Measurements from ENCODE around the gene LILRB1. TPM values are rescaled to one million over a fixed set of nuclear protein-coding genes. Genes with fewer than 3 reads are reported as not detected.
"Not testable (repeated sequence)": the region's sequence is repeated elsewhere in the genome, so short reads cannot be mapped to it uniquely, and the experiment has no call there.

Gene LILRB1
- total RNA-seq, 3 donors from 2014 or later (not counting 1 experiment from before 2014, with no cell fraction given): 18.4 to 44.4 (median 38.5) TPM

GRCh38 chr19:54622431-54622830, 7.9 kb upstream of the LILRB1 start:
- 73% methylated on average over 3 of the region's 4 CpGs for WGBS (ENCODE audit: insufficient coverage)
- H3K27ac Mint-ChIP-seq: peak overlapping the region; percentile 53 to 76

GRCh38 chr19:54624234-54624633, 6.0 kb upstream of the LILRB1 start:
- DNase-seq (peak in 1 of 2 donors; percentile 30), ATAC-seq (peak; percentile 41 to 60 (median 53))
- H3K9me3 Mint-ChIP-seq; H3K4me3 ChIP-seq (ENCODE audit: low read length); H3K36me3 Mint-ChIP-seq; H3K27me3 Mint-ChIP-seq (ENCODE audit: low read depth in 2 of 2); H3K36me3 ChIP-seq (ENCODE audit: control insufficient read depth, insufficient read depth, low read length); intact Hi-C loops (cut with micrococcal nuclease); H3K27me3 ChIP-seq (ENCODE audit: control insufficient read depth, insufficient read depth, low read length); H3K9me3 ChIP-seq (ENCODE audit: control insufficient read depth, insufficient read depth, low read length): not testable (repeated sequence)
- Histone ChIP-seq H3K4me1 (ENCODE audit: control insufficient read depth, insufficient read depth, low read length) (peaks cover 39% of the 10 kb centered on the region), H3K27ac (ENCODE audit: low read length) (peak overlapping the region; percentile 82)
- WGBS (ENCODE audit: insufficient coverage): 88% methylated on average over 1 of the region's 10 CpGs
- H3K4me1 Mint-ChIP-seq: peaks cover 45 to 59% of the 10 kb centered on the region in 2 donors
- peak overlapping the region; percentile 62 for H3K4me3 Mint-ChIP-seq
- peak overlapping the region; percentile 38 to 76 for H3K27ac Mint-ChIP-seq

More at GRCh38 chr19:54622431-54622830, 7.9 kb upstream of the LILRB1 start:
- Histone ChIP-seq H3K27me3 (ENCODE audit: control insufficient read depth, insufficient read depth, low read length) (no peaks in the 10 kb centered on the region), H3K4me3 (ENCODE audit: low read length) (no peak overlapping the region), H3K27ac (ENCODE audit: low read length) (peak overlapping the region; percentile 56), H3K4me1 (ENCODE audit: control insufficient read depth, insufficient read depth, low read length) (peaks cover 33% of the 10 kb centered on the region), H3K36me3 (ENCODE audit: control insufficient read depth, insufficient read depth, low read length) (peaks cover 2% of the 10 kb centered on the region), H3K9me3 (ENCODE audit: control insufficient read depth, insufficient read depth, low read length) (no peaks in the 10 kb centered on the region)
- H3K36me3 Mint-ChIP-seq: no peaks in the 10 kb centered on the region
- ATAC-seq (no peak), DNase-seq (no peak)
- intact Hi-C loops (cut with micrococcal nuclease): no loop called here
- H3K4me3 Mint-ChIP-seq: peak overlapping the region; percentile 60
- H3K4me1 Mint-ChIP-seq: peaks cover 49 to 61% of the 10 kb centered on the region in 2 donors
- no peak for TF ChIP-seq CTCF (IDR thresholded peaks at IDR 0.05)
- no peaks in the 10 kb centered on the region for H3K27me3 Mint-ChIP-seq (ENCODE audit: low read depth in 2 of 2)
- no peaks in the 10 kb centered on the region for H3K9me3 Mint-ChIP-seq

- peak; percentile 82 to 89 (median 87) for ATAC-seq
- H3K27me3 ChIP-seq (ENCODE audit: control insufficient read depth, insufficient read depth, low read length); H3K9me3 ChIP-seq (ENCODE audit: control insufficient read depth, insufficient read depth, low read length); H3K36me3 ChIP-seq (ENCODE audit: control insufficient read depth, insufficient read depth, low read length); H3K4me3 ChIP-seq (ENCODE audit: low read length); DNase-seq; H3K36me3 Mint-ChIP-seq; intact Hi-C loops (cut with micrococcal nuclease); H3K27me3 Mint-ChIP-seq (ENCODE audit: low read depth in 2 of 2); H3K9me3 Mint-ChIP-seq: not testable (repeated sequence)
- 61% methylated on average over 8 of the region's 15 CpGs for WGBS (ENCODE audit: insufficient coverage)
- H3K27ac ChIP-seq (ENCODE audit: low read length): peak overlapping the region; percentile 86
- H3K4me3 Mint-ChIP-seq: peak overlapping the region; percentile 68
- peak overlapping the region; percentile 50 to 76 for H3K27ac Mint-ChIP-seq
- peaks cover 43% of the 10 kb centered on the region for H3K4me1 ChIP-seq (ENCODE audit: control insufficient read depth, insufficient read depth, low read length)
- H3K4me1 Mint-ChIP-seq: peaks cover 49 to 64% of the 10 kb centered on the region in 2 donors
Observed at GRCh38 chr19:54624934-54625730, 5.2 kb upstream of the LILRB1 start.

GRCh38 chr19:54626757-54627156, 3.5 kb upstream of the LILRB1 start:
- H3K27me3 Mint-ChIP-seq (ENCODE audit: low read depth in 2 of 2): peaks cover 9 to 13% of the 10 kb centered on the region in 2 donors

GRCh38 chr19:54627912-54628311, 2.4 kb upstream of the LILRB1 start:
- peaks cover 36 to 61% of the 10 kb centered on the region in 2 donors for H3K4me1 Mint-ChIP-seq
- H3K27ac ChIP-seq (ENCODE audit: low read length); H3K4me3 Mint-ChIP-seq; H3K36me3 Mint-ChIP-seq; H3K27me3 ChIP-seq (ENCODE audit: control insufficient read depth, insufficient read depth, low read length); H3K9me3 ChIP-seq (ENCODE audit: control insufficient read depth, insufficient read depth, low read length); intact Hi-C loops (cut with micrococcal nuclease); H3K4me3 ChIP-seq (ENCODE audit: low read length); DNase-seq; H3K36me3 ChIP-seq (ENCODE audit: control insufficient read depth, insufficient read depth, low read length); H3K27ac Mint-ChIP-seq; ATAC-seq; H3K9me3 Mint-ChIP-seq: not testable (repeated sequence)
- 94% methylated on average over 4 of the region's 4 CpGs for WGBS (ENCODE audit: insufficient coverage)
- peaks cover 9 to 13% of the 10 kb centered on the region in 2 donors for H3K27me3 Mint-ChIP-seq (ENCODE audit: low read depth in 2 of 2)
- H3K4me1 ChIP-seq (ENCODE audit: control insufficient read depth, insufficient read depth, low read length): peaks cover 52% of the 10 kb centered on the region

More at GRCh38 chr19:54626757-54627156, 3.5 kb upstream of the LILRB1 start:
- Histone ChIP-seq H3K27ac (ENCODE audit: low read length) (no peak overlapping the region), H3K27me3 (ENCODE audit: control insufficient read depth, insufficient read depth, low read length) (no peaks in the 10 kb centered on the region), H3K4me1 (ENCODE audit: control insufficient read depth, insufficient read depth, low read length) (peaks cover 52% of the 10 kb centered on the region), H3K36me3 (ENCODE audit: control insufficient read depth, insufficient read depth, low read length) (peaks cover 5% of the 10 kb centered on the region), H3K4me3 (ENCODE audit: low read length) (no peak overlapping the region), H3K9me3 (ENCODE audit: control insufficient read depth, insufficient read depth, low read length) (no peaks in the 10 kb centered on the region)
- TF ChIP-seq CTCF (IDR thresholded peaks at IDR 0.05): no peak
- H3K27ac Mint-ChIP-seq: peak overlapping the region; percentile 50 to 76
- H3K4me1 Mint-ChIP-seq: peaks cover 48 to 73% of the 10 kb centered on the region in 2 donors
- DNase-seq: no peak
- WGBS (ENCODE audit: insufficient coverage): 91% methylated on average over 8 of the region's 8 CpGs
- intact Hi-C loops (cut with micrococcal nuclease): no loop called here
- H3K9me3 Mint-ChIP-seq: no peaks in the 10 kb centered on the region
- no peak overlapping the region for H3K4me3 Mint-ChIP-seq
- no peaks in the 10 kb centered on the region for H3K36me3 Mint-ChIP-seq
- ATAC-seq: no peak

All from natural killer cell (primary cell).